Osteoblast (primary cell): ENCODE data around the gene TMEM128. TPM values are rescaled to one million over a fixed set of nuclear protein-coding genes. Genes with fewer than 3 reads are reported as not detected.
A peak's percentile ranks its signal among the peaks of the same experiment; 100 is the strongest.
"Not testable (repeated sequence)": the region's sequence is repeated elsewhere in the genome, so short reads cannot be mapped to it uniquely, and the experiment has no call there.

Experiments used
- DNase-seq: peaks from one replicate; pipeline ENCODE4 v3.0.0; 2011; ENCODE audit warnings: low spot score, mixed read lengths; ENCODE audit not compliant: insufficient read length; ENCODE audit errors: missing footprints
- H2AFZ ChIP-seq: 2 replicates; pipeline ENCODE4 v1.6.0; 2011; ENCODE audit warnings: mild to moderate bottlenecking, low read length
- H3K27ac ChIP-seq: 2 replicates; pipeline ENCODE4 v1.5.1; 2011; ENCODE audit warnings: mild to moderate bottlenecking, low read depth, low read length, moderate library complexity
- H3K27me3 ChIP-seq: 2 replicates; pipeline ENCODE4 v1.6.0; 2012; ENCODE audit warnings: mild to moderate bottlenecking, control low read depth, inconsistent platforms, low read length, moderate library complexity; ENCODE audit not compliant: insufficient read depth
- H3K36me3 ChIP-seq: 2 replicates; pipeline ENCODE4 v1.5.1; 2011; ENCODE audit warnings: mild to moderate bottlenecking, low read length, control low read depth, moderate library complexity; ENCODE audit not compliant: insufficient read depth
- H3K4me1 ChIP-seq: 2 replicates; pipeline ENCODE4 v1.5.1; 2011; ENCODE audit warnings: mild to moderate bottlenecking, low read length, control low read depth, moderate library complexity; ENCODE audit not compliant: insufficient read depth
- H3K4me2 ChIP-seq: 2 replicates; pipeline ENCODE4 v1.6.0; 2011; ENCODE audit warnings: mild to moderate bottlenecking, low read length; ENCODE audit not compliant: insufficient read depth
- H3K4me3 ChIP-seq: fragments of 200-600 bp; sonication (generic); 3 replicates; pipeline ENCODE4 v1.5.1; 2012; ENCODE audit warnings: mild to moderate bottlenecking, low read length, inconsistent platforms; ENCODE audit not compliant: insufficient read depth
- H3K79me2 ChIP-seq: 2 replicates; pipeline ENCODE4 v1.6.0; 2012; ENCODE audit warnings: mild to moderate bottlenecking, low read length, control low read depth, inconsistent platforms; ENCODE audit not compliant: insufficient read depth
- H3K9me3 ChIP-seq: 2 replicates; pipeline ENCODE4 v1.5.1; 2011; ENCODE audit warnings: low read depth, low read length, control low read depth
- H4K20me1 ChIP-seq: 2 replicates; pipeline ENCODE4 v1.6.0; 2012; ENCODE audit warnings: mild to moderate bottlenecking, low read length, control low read depth; ENCODE audit not compliant: insufficient read depth
- total RNA-seq: library from RNA; depleted of rRNA; stranded (reverse); fragments of >200 nt; gene quantifications from 2 replicates; pipeline ENCODE4 v1.2.3, GENCODE V29; 2012
- TF ChIP-seq, protein P1 (sequence below): IDR thresholded peaks from 2 replicates; pipeline ENCODE4 v1.5.1; 2011; ENCODE audit warnings: mild to moderate bottlenecking, low read depth, low read length, moderate library complexity; ENCODE audit errors: extremely low read depth

Gene TMEM128
- total RNA-seq, 1 donor = 21.7 TPM

DNA sequence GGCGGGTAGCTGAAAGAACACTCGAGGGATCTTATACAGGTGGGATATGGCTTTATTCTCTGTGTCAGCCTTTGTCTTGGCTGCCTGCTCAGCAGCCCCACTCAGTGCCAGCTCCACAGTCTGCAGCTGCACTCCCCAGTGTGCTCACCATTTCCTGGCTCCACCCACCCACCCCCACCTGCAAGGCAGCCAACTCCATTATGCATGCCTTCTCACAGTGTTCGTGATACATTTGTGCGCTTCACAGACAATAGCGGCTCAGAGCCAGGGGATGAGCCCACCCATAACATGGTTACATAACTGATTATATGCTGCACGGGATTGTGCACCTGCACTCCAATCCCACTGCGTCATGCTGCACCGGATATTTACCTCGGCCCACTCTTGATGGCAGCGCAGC lies 8.8 kb upstream of the TMEM128 start:
- Histone ChIP-seq H3K27me3 (peaks cover 9% of the 10 kb centered on the region), H3K4me3 (no peak overlapping the region)
- no peak for DNase-seq

DNA sequence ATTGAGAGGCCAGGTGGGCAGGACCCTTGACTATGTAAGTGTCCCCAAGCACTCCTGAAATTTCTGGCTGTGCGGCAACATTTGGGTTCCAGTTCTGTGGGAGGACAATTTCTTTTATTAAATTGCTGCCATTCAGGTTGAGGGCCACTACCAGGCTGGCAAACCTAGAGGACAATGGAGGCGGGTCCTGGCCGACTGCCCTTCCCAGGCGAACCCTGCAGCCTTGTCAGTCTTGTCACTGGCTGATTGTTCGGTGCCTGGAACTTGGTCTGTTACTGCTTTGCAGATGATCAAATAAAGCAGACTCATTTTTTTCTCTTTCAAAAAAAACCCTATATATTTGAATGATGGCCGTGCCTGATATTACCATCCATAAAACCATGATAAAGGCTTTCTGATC lies 6.6 kb upstream of the TMEM128 start:
- no peak for DNase-seq
- H2AFZ ChIP-seq = no peak overlapping the region
- no peaks in the 10 kb centered on the region for H3K9me3 ChIP-seq
- no peaks in the 10 kb centered on the region for H3K36me3 ChIP-seq
- TF ChIP-seq, protein P1, sequence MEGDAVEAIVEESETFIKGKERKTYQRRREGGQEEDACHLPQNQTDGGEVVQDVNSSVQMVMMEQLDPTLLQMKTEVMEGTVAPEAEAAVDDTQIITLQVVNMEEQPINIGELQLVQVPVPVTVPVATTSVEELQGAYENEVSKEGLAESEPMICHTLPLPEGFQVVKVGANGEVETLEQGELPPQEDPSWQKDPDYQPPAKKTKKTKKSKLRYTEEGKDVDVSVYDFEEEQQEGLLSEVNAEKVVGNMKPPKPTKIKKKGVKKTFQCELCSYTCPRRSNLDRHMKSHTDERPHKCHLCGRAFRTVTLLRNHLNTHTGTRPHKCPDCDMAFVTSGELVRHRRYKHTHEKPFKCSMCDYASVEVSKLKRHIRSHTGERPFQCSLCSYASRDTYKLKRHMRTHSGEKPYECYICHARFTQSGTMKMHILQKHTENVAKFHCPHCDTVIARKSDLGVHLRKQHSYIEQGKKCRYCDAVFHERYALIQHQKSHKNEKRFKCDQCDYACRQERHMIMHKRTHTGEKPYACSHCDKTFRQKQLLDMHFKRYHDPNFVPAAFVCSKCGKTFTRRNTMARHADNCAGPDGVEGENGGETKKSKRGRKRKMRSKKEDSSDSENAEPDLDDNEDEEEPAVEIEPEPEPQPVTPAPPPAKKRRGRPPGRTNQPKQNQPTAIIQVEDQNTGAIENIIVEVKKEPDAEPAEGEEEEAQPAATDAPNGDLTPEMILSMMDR = no peak
- H3K27ac ChIP-seq = no peak overlapping the region
- peaks cover 5% of the 10 kb centered on the region for H3K4me1 ChIP-seq
- peaks cover 13% of the 10 kb centered on the region for H3K27me3 ChIP-seq
- no peak overlapping the region for H3K4me3 ChIP-seq
- H3K79me2 ChIP-seq = no peaks in the 10 kb centered on the region
- no peak overlapping the region for H3K4me2 ChIP-seq
- H4K20me1 ChIP-seq = no peaks in the 10 kb centered on the region

More for the DNA sequence above, 8.8 kb upstream of the TMEM128 start:
- no peak overlapping the region for H3K27ac ChIP-seq
- H3K4me2 ChIP-seq = no peak overlapping the region
- H4K20me1 ChIP-seq = no peaks in the 10 kb centered on the region
- TF ChIP-seq, protein P1 = no peak
- no peak overlapping the region for H2AFZ ChIP-seq
- H3K4me1 ChIP-seq = peaks cover 6% of the 10 kb centered on the region
- H3K79me2 ChIP-seq = no peaks in the 10 kb centered on the region
- H3K9me3 ChIP-seq = no peaks in the 10 kb centered on the region
- no peaks in the 10 kb centered on the region for H3K36me3 ChIP-seq

DNA sequence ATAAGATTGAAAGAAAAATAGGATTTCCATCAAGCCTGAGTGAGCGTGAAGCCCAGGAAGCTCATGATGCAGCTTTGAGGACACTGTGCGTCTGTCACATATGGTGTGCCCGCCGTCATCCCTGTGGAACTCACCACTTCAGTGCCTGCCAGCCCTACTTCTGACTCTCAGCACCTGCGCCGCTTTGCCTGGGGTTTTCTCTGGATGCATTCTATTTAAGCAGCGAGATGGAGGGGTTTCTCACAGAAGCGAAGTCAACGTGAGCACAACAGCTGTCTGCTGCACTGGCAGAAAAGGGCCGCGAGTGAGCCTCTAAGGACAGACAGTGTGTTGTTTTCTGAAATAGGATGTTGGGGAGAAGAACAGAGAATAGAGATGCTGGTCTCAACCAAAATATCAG lies 6.2 kb upstream of the TMEM128 start:
- Histone ChIP-seq H3K36me3 (no peaks in the 10 kb centered on the region), H3K9me3 (no peaks in the 10 kb centered on the region), H2AFZ (no peak overlapping the region), H3K4me3 (no peak overlapping the region), H3K27ac (no peak overlapping the region), H3K79me2 (no peaks in the 10 kb centered on the region), H3K4me1 (peaks cover 1% of the 10 kb centered on the region), H3K27me3 (peaks cover 13% of the 10 kb centered on the region), H4K20me1 (no peaks in the 10 kb centered on the region), H3K4me2 (no peak overlapping the region)
- TF ChIP-seq, protein P1 = no peak
- DNase-seq = peak; percentile 66

DNA sequence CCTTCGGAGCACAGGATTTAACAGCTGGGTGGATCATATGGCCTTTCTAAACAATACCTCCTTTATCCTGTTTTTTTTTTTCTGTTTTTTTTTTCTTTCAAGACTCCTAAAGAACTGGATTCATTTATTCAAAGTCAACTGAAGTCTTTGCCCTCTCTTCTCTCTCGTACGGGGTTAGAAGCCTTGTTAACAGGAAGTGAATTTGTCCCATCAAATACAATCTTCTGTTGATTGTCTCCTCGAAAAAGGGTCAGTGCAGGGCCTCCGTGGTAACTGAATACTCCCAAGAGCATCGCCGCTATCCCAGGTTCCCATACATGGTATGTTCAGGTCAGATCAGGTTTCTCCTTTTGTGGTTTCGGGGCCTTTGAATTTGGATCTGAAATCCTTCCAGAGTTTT lies 1.8 kb upstream of the TMEM128 start:
- Histone ChIP-seq H2AFZ (no peak overlapping the region), H3K27me3 (peaks cover 7% of the 10 kb centered on the region), H3K79me2 (peaks cover 17% of the 10 kb centered on the region), H3K4me1 (peaks cover 15% of the 10 kb centered on the region), H3K4me2 (no peak overlapping the region), H3K4me3 (no peak overlapping the region), H3K27ac (no peak overlapping the region), H3K36me3 (peaks cover 5% of the 10 kb centered on the region), H4K20me1 (no peaks in the 10 kb centered on the region), H3K9me3 (no peaks in the 10 kb centered on the region)
- TF ChIP-seq, protein P1 = no peak
- DNase-seq = no peak

DNA sequence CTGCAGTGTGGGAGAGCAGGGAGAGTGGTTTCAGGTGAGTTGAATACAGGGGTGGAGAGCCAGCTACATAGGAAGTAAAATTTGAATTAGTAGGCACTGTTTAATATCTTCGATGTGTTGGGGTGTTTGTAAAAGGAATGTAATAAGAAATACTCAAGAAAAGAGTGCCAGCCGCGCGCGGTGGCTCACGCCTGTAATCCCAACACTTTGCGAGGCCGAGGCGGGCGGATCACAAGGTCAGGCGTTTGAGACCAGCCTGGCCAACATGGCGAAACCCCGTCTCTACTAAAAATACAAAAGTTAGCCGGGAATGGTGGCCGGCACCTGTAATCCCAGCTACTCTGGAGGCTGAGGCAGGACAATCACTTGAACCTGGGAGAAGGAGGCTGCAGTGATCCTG lies 1.3 kb upstream of the TMEM128 start:
- H3K4me2 ChIP-seq = peak overlapping the region; percentile 90
- H3K27me3 ChIP-seq, H3K9me3 ChIP-seq, H3K36me3 ChIP-seq, DNase-seq, H4K20me1 ChIP-seq, H3K4me3 ChIP-seq, H3K27ac ChIP-seq: not testable (repeated sequence)
- H3K79me2 ChIP-seq = peaks cover 17% of the 10 kb centered on the region
- peaks cover 15% of the 10 kb centered on the region for H3K4me1 ChIP-seq
- peak overlapping the region; percentile 98 for H2AFZ ChIP-seq
